Breast epithelium (tissue), 4 donors: Measurements from ENCODE around the gene KEAP1. TPM values are rescaled to one million over a fixed set of nuclear protein-coding genes. Genes with fewer than 3 reads are reported as not detected.
A peak's percentile ranks its signal among the peaks of the same experiment; 100 is the strongest.

Experiments used
- DNase-seq, 2 donors: peaks; one replicate each; pipeline ENCODE4 v3.0.0-alpha.2; 2019; ENCODE audit warnings: low spot score in 2 of 2
- H3K27ac ChIP-seq, 2 donors: fragments of 200-600 bp; sonication (generic) in 1 of 2; one replicate each; pipeline ENCODE4 v1.5.1; 2016 to 2019; ENCODE audit warnings: mild to moderate bottlenecking in 1 of 2
- H3K27me3 ChIP-seq, 2 donors: fragments of 200-600 bp; sonication (generic) in 1 of 2; one replicate each; pipeline versions ENCODE4 v1.5.1 to v1.6.0; 2017 to 2019; ENCODE audit warnings: control low read depth in 1 of 2, mild to moderate bottlenecking in 1 of 2
- H3K36me3 ChIP-seq: fragments of 200-600 bp; one replicate; pipeline ENCODE4 v1.5.1; 2019
- H3K4me1 ChIP-seq, 2 donors: fragments of 200-600 bp; sonication (generic); one replicate each; pipeline ENCODE4 v1.5.1; 2016 to 2019; ENCODE audit warnings: control low read depth in 1 of 2
- H3K4me3 ChIP-seq, 3 donors: fragments of 200-600 bp; sonication (generic); 1 replicate in 2 of 3; 2 replicates in 1 of 3; pipeline ENCODE4 v1.5.1; 2016 to 2019; ENCODE audit warnings: mild to moderate bottlenecking in 3 of 3, moderate library complexity in 2 of 3
- H3K9me3 ChIP-seq, 2 donors: fragments of 200-600 bp; sonication (generic) in 1 of 2; one replicate each; pipeline ENCODE4 v1.5.1; 2016 to 2019; ENCODE audit warnings: control low read depth in 1 of 2
- POLR2A ChIP-seq: fragments of 450-650 bp; IDR thresholded peaks from one replicate; pipeline ENCODE4 v1.6.1; 2016; ENCODE audit warnings: antibody characterized with exemption, mild to moderate bottlenecking, moderate library complexity
- POLR2AphosphoS5 ChIP-seq, 3 donors: sonication (generic); formaldehyde crosslinking; IDR thresholded peaks; one replicate each; pipeline ENCODE4 v1.6.1; 2017; ENCODE audit warnings: antibody characterized with exemption in 3 of 3
- intact Hi-C: fragments of 100-400 bp; cut with DNase I; formaldehyde crosslinking; loops from one replicate; pipeline ENCODE4 v1.15.1; 2023; ENCODE audit warnings: low total_unique reads
- total RNA-seq, 3 donors: library from RNA; depleted of rRNA; stranded (reverse); fragments of >200 nt; gene quantifications; one replicate each; pipeline ENCODE4 v1.1.0, GENCODE V29; 2016
- TF ChIP-seq, protein P1 (sequence below), 3 donors: fragments of 450-650 bp; IDR thresholded peaks; one replicate each; pipeline ENCODE4 v1.5.1; 2016 to 2017; ENCODE audit warnings: antibody characterized with exemption in 3 of 3, mild to moderate bottlenecking in 3 of 3, moderate library complexity in 3 of 3

The KEAP1 gene
- total RNA-seq, 3 donors from 2014 or later: 52.8 to 53.6 (median 53.6) TPM

DNA sequence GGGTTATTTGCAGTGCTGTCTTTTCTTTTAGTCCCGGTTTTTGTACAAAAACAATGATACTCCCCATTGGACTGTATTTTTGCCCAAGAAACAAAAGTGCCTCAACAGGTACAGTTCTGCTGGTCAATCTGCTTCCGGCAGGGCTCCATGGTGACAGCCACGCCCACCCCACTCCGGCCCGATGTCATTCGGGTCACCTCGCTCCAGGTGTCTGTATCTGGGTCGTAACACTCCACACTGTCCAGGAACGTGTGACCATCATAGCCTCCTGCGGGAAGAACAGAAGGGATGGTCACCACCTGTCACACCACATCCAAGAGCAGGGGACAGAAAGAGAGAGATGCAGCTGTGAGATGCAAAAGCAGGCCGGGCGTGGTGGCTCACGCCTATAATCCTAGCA is 16.6 kb downstream of the KEAP1 start:
- Histone ChIP-seq H3K27ac (peak overlapping the region in 1 of 2 donors; percentile 57), H3K27me3 (no peaks in the 10 kb centered on the region), H3K4me3 (no peak overlapping the region), H3K9me3 (no peaks in the 10 kb centered on the region), H3K4me1 (no peaks in the 10 kb centered on the region), H3K36me3 (peaks cover 1% of the 10 kb centered on the region)
- no peak for DNase-seq
- TF ChIP-seq POLR2AphosphoS5 (IDR thresholded peaks at IDR 0.05) (no peak), POLR2A (no peak)
- TF ChIP-seq, protein P1, sequence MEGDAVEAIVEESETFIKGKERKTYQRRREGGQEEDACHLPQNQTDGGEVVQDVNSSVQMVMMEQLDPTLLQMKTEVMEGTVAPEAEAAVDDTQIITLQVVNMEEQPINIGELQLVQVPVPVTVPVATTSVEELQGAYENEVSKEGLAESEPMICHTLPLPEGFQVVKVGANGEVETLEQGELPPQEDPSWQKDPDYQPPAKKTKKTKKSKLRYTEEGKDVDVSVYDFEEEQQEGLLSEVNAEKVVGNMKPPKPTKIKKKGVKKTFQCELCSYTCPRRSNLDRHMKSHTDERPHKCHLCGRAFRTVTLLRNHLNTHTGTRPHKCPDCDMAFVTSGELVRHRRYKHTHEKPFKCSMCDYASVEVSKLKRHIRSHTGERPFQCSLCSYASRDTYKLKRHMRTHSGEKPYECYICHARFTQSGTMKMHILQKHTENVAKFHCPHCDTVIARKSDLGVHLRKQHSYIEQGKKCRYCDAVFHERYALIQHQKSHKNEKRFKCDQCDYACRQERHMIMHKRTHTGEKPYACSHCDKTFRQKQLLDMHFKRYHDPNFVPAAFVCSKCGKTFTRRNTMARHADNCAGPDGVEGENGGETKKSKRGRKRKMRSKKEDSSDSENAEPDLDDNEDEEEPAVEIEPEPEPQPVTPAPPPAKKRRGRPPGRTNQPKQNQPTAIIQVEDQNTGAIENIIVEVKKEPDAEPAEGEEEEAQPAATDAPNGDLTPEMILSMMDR (IDR thresholded peaks at IDR 0.05): no peak
- intact Hi-C loops: no loop called here

DNA sequence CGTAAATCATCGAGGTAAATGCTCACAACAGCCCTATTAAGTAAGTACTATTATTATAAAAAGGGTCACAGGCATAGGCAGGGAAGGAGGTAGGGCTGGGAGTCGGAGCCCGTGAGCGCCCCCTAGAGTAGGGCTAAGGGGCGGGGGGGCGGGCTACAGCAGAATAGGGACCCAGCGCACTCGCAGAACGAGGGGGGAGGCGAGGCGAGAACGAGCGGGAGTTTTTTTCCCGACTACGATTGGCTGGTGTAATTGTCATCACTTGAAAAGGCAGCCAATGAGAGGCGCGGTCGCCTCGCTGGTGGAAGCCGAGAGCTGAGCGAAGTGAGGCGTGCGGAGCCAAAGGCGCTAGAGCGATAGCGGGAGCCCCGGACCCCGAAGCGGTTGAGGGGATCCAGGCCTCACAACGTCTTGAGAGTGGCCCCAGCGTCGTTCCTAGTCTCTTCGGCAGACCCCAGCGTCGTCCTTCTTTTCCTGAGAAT is 24.2 kb downstream of the KEAP1 start:
- Histone ChIP-seq H3K9me3 (no peaks in the 10 kb centered on the region), H3K4me1 (no peaks in the 10 kb centered on the region), H3K36me3 (no peaks in the 10 kb centered on the region), H3K4me3 (peak overlapping the region; percentile 47 to 66 (median 48)), H3K27me3 (no peaks in the 10 kb centered on the region), H3K27ac (peak overlapping the region; percentile 19 to 60)
- peak; percentile 86 to 91 for DNase-seq
- TF ChIP-seq POLR2A (no peak), POLR2AphosphoS5 (IDR thresholded peaks at IDR 0.05) (peak in 2 of 3 donors; percentile 30 to 45)
- TF ChIP-seq, protein P1 (IDR thresholded peaks at IDR 0.05): no peak
- intact Hi-C loops: no loop called here

DNA sequence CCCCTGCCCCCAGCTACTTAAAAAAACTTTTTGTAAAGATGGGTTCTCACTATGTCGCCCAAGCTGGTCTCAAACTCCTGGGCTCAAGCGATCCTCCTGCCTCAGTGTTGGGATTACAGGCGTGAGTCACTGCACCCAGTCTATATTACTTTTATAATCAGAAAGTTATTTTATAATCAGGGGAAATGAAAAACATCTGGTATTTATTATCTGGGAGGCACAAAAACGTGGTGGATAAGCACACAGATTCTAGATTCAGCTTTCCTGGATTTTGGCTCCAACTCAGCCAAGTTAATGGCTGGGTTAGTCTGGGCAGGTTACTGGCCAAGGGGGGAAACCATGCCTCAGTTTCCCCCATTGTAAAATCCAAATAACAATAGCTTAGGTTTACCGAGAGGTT is 24.7 kb downstream of the KEAP1 start:
- TF ChIP-seq, protein P1 (IDR thresholded peaks at IDR 0.05): no peak
- no peak for TF ChIP-seq POLR2A
- no peak for TF ChIP-seq POLR2AphosphoS5 (IDR thresholded peaks at IDR 0.05)
- H3K27ac ChIP-seq: no peak overlapping the region
- no peaks in the 10 kb centered on the region for H3K4me1 ChIP-seq
- H3K27me3 ChIP-seq: no peaks in the 10 kb centered on the region
- DNase-seq: no peak
- no peaks in the 10 kb centered on the region for H3K9me3 ChIP-seq
- H3K36me3 ChIP-seq: no peaks in the 10 kb centered on the region
- intact Hi-C loops: no loop called here
- peak overlapping the region; percentile 47 to 66 (median 48) for H3K4me3 ChIP-seq

DNA sequence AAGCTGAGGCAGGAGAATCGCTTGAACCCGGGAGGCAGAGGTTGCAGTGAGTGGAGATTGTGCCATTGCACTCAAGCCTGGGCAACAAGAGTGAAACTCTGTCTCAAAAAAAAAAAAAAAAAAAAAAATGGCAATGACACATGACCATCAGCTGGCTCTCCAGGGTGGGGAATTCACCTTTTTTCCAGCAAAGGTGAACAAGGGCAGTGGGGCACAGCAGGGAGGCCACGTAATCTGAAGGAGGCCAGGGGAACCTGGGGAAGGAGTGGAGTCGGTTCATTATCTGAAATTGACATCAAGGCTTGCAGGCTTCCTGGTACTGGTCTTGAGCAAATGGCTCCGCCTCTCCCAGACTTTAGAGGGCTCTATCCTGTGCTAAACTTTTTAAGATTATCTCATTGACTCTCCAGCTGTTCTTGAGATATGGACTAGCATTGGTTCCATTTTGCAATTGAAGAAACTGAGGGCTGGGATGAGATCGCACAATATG is 28.1 kb downstream of the KEAP1 start:
- H3K4me1 ChIP-seq: no peaks in the 10 kb centered on the region
- H3K4me3 ChIP-seq: no peak overlapping the region
- TF ChIP-seq, protein P1 (IDR thresholded peaks at IDR 0.05): no peak
- no peak for TF ChIP-seq POLR2A
- TF ChIP-seq POLR2AphosphoS5 (IDR thresholded peaks at IDR 0.05): no peak
- H3K9me3 ChIP-seq: no peaks in the 10 kb centered on the region
- intact Hi-C loops: no loop called here
- no peaks in the 10 kb centered on the region for H3K27me3 ChIP-seq
- H3K27ac ChIP-seq: no peak overlapping the region
- H3K36me3 ChIP-seq: no peaks in the 10 kb centered on the region
- DNase-seq: no peak

DNA sequence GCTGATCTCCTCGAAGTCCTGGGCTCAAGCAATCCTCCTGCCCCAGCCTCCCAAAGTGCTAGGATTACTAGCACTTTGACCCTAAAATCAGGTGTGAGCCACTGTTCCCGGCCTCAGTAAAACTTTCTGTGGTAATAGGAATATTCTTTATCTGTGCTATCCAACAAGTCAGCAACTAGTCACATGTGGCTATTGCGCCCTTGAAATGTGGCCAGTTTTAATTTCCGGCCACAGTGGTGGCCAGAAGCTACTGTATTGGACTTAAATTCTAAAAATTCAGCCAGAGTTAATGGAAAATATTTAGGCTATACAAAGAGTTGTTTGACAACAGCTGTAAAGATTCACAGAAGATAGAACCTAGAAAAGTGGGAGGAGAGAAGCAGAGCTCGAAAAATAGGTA is 30.0 kb downstream of the KEAP1 start:
- H3K4me3 ChIP-seq: no peak overlapping the region
- no peaks in the 10 kb centered on the region for H3K4me1 ChIP-seq
- DNase-seq: no peak
- TF ChIP-seq POLR2AphosphoS5 (IDR thresholded peaks at IDR 0.05) (no peak), POLR2A (no peak)
- TF ChIP-seq, protein P1 (IDR thresholded peaks at IDR 0.05): no peak
- intact Hi-C loops: no loop called here
- no peaks in the 10 kb centered on the region for H3K27me3 ChIP-seq
- H3K9me3 ChIP-seq: no peaks in the 10 kb centered on the region
- H3K36me3 ChIP-seq: no peaks in the 10 kb centered on the region
- H3K27ac ChIP-seq: no peak overlapping the region
